HG02588 (cell line): ENCODE results near the gene RAVER1.
A peak's percentile ranks its signal among the peaks of the same experiment; 100 is the strongest.
"Not testable (repeated sequence)": the region's sequence is repeated elsewhere in the genome, so short reads cannot be mapped to it uniquely, and the experiment has no call there.

Source experiments
- ATAC-seq: cut with Tn5 transposase; IDR thresholded peaks from one replicate; pipeline ENCODE4 v1.9.1; 2021; ENCODE audit warnings: mild to moderate bottlenecking, moderate library complexity; ENCODE audit not compliant: unreplicated experiment

RAVER1 gene

GRCh38 chr19:10292206-10292788, 41.0 kb downstream of the RAVER1 start:
- peak; percentile 37 for ATAC-seq

GRCh38 chr19:10291554-10292205, 41.6 kb downstream of the RAVER1 start:
- no peak for ATAC-seq

- no peak for ATAC-seq
Observed at GRCh38 chr19:10290876-10291553, 42.3 kb downstream of the RAVER1 start.

DNA sequence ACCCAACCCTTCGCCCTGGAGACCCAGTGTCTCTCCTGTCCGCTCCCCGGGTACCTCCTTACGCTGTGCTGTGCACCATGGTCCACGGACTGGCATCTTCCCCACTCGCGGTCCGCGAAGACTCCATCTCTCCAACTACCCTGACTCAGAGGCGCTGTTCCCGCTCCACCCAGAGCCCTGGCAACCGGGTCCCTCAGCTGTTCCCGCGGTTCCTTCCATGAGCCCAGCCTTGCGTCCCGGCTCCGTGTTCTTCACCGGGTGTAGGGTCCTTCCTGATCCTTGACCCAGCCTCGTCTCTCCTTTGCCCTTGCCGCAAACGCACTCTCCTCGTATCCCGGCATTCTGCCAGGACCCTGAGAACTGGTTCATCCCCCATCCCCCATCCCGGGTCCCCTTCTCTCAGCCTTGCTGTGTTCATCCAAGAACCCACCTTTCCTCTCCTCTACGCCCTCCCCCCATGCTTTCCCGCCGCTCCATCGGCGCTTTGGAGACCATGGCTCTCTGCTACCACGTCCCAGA, 42.9 kb downstream of the RAVER1 start:
- no peak for ATAC-seq

DNA sequence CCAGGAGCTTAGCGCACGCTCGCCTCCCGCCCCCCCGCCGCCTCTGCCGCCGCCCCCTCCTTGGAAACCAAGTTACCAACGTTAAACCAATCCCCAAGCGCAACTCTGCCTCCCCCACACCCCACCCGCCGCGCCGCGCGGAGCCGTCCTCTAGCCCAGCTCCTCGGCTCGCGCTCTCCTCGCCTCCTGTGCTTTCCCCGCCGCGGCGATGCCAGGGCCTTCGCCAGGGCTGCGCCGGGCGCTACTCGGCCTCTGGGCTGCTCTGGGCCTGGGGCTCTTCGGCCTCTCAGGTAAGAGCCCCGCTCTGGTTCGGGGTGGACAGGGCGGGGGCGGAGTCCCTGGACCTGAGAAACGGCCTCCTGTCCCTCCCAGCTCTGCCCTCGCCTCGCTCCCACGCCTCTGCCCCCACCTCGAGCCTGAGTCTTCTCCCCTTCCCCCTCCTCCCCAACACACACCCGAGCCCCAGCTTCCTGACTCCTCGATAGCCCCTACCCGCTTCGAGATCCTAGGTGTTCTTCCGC, 43.4 kb downstream of the RAVER1 start, which contains the start of gene ICAM5:
TSS of gene ICAM5 (plus strand) at position 117 of the 521 bp plus-strand sequence. CDS start at position 209, 92 bp downstream.
- no peak for ATAC-seq

- ATAC-seq: no peak
Observed at GRCh38 chr19:10289167-10289835, 44.0 kb downstream of the RAVER1 start.

- no peak for ATAC-seq
Observed at GRCh38 chr19:10288662-10289166, 44.6 kb downstream of the RAVER1 start.

GRCh38 chr19:10286803-10287737, 46.3 kb downstream of the RAVER1 start, which contains the start of gene ICAM4:
TSS of gene ICAM4 (plus strand) at chr19:10286955. CDS start at chr19:10287013, 58 bp downstream.
- ATAC-seq: no peak

GRCh38 chr19:10285393-10285792, 47.9 kb downstream of the RAVER1 start:
- no peak for ATAC-seq

DNA sequence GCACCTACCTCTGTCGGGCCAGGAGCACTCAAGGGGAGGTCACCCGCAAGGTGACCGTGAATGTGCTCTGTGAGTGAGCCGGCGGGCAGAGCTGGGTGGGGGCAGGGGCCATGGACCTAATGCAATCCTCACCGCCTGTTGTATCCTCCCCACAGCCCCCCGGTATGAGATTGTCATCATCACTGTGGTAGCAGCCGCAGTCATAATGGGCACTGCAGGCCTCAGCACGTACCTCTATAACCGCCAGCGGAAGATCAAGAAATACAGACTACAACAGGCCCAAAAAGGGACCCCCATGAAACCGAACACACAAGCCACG, 48.4 kb downstream of the RAVER1 start:
- ATAC-seq: no peak

DNA sequence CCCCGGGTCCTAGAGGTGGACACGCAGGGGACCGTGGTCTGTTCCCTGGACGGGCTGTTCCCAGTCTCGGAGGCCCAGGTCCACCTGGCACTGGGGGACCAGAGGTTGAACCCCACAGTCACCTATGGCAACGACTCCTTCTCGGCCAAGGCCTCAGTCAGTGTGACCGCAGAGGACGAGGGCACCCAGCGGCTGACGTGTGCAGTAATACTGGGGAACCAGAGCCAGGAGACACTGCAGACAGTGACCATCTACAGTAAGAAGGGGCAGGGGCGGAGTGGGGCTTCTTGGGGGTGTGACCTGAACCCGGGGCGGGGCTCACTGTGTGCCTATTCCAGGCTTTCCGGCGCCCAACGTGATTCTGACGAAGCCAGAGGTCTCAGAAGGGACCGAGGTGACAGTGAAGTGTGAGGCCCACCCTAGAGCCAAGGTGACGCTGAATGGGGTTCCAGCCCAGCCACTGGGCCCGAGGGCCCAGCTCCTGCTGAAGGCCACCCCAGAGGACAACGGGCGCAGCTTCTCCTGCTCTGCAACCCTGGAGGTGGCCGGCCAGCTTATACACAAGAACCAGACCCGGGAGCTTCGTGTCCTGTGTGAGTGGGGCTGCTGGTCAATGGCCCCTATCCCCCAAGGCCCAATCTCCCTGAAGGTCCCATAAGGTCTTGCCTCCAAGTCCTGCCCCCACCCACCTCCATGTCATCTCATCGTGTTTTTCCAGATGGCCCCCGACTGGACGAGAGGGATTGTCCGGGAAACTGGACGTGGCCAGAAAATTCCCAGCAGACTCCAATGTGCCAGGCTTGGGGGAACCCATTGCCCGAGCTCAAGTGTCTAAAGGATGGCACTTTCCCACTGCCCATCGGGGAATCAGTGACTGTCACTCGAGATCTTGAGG, 49.0 kb downstream of the RAVER1 start:
- ATAC-seq: no peak

- ATAC-seq: no peak
Observed at GRCh38 chr19:10283301-10284064, 49.8 kb downstream of the RAVER1 start.

DNA sequence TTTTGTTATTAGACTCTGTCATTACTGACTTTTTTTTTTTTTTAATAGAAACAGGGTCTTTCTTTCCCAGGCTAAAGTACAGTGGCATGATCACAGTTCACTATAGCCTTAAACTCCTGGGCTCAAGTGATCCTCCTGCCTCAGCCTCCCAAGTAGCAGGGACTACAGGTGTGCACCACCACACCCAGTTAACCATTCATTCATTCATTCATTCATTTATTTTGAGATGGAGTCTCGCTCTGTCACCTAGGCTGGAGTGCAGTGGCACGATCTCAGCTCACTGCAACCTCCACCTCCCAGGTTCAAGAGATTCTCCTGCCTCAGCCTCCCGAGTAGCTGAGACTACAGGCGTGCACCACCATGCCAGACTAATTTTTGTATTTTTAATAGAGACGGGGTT, 51.3 kb downstream of the RAVER1 start:
- not testable (repeated sequence) for ATAC-seq

GRCh38 chr19:10279737-10280442, 53.4 kb downstream of the RAVER1 start:
- no peak for ATAC-seq

DNA sequence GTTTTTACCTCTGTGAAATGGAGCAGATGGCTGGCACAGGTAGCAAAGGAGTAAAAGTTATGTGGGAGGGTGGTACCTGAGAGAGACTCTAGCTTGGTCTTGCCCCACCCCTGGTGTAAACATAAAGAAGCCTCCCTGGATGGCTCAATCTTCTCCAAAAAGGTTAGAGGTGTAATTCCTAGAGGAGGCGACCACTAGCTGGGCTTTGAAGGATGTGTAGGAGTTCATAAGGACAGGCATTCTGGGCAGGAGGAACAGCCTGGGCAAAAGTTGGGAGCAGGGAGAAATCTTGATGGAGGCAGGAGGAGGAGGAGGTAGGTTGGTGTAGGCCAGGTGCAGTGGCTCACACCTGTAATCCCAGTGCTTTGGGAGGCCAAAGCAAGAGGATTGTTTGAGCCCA, 54.4 kb downstream of the RAVER1 start:
- ATAC-seq: no peak

DNA sequence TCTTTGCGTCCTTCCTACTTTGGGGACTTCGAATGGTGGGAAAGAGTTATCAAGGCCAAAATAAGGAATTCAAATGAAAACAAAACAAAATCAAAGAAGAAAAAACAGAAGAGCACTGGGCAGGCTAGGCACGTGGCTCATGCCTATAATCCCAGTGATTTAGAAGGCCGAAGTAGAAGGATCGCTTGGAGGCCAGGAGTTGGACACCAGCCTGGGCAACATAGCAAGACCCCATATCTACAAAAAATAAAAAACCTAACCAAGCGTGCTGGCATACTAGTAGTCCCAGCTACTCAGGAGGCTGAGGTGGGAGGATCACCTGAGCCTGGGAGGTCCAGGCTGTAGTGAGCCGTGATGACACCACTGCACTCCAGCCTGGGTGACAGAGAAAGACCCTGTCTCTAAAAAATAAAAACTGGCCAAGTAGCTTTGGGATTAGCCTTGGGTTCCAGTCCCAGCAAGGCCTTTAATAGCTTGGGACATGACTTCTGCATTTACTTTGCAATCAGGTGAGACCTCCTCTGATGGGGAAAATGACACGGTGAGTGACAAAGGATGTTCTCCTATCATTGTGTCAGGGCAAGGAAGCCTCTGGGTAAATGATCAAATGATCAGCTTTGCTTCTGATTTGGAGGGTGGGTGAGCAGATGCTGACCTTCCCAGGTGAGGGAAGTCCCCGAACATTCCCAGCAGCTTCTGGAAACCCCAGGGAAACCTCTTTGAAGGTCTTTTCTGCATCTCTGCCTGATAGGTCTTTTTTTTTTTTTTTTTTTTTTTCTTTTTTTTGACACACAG, 55.3 kb downstream of the RAVER1 start:
- no peak for ATAC-seq

- ATAC-seq: no peak
Observed at GRCh38 chr19:10274589-10274988, 58.7 kb downstream of the RAVER1 start.
